Muscle layer of duodenum (tissue), 2 donors: ENCODE results near the gene IZUMO2.

Source experiments
- H3K27ac ChIP-seq: one replicate; pipeline ENCODE4 v1.7.0; 2013; ENCODE audit warnings: mild to moderate bottlenecking, low read length
- H3K27me3 ChIP-seq: one replicate; pipeline ENCODE4 v1.7.0; 2013; ENCODE audit warnings: low read depth, mild to moderate bottlenecking, control low read depth, low read length
- H3K36me3 ChIP-seq, 2 donors: one replicate each; pipeline ENCODE4 v1.7.0; 2013; ENCODE audit warnings: low read length in 2 of 2, control low read depth in 1 of 2, mild to moderate bottlenecking in 1 of 2; ENCODE audit not compliant: insufficient read depth in 2 of 2, control insufficient read depth in 1 of 2
- H3K4me1 ChIP-seq, 2 donors: one replicate each; pipeline ENCODE4 v1.7.0; 2013; ENCODE audit warnings: low read length in 2 of 2, mild to moderate bottlenecking in 2 of 2, control low read depth in 1 of 2, moderate library complexity in 1 of 2; ENCODE audit not compliant: insufficient read depth in 2 of 2, control insufficient read depth in 1 of 2
- H3K4me3 ChIP-seq, 2 donors: one replicate each; pipeline ENCODE4 v1.7.0; 2013; ENCODE audit warnings: low read length in 2 of 2, low read depth in 1 of 2, mild to moderate bottlenecking in 1 of 2
- H3K9me3 ChIP-seq, 2 donors: one replicate each; pipeline ENCODE4 v1.7.0; 2013; ENCODE audit warnings: low read length in 2 of 2, control low read depth in 1 of 2, mild to moderate bottlenecking in 1 of 2; ENCODE audit not compliant: control insufficient read depth in 1 of 2
- donor health status: healthy.

The IZUMO2 gene

DNA sequence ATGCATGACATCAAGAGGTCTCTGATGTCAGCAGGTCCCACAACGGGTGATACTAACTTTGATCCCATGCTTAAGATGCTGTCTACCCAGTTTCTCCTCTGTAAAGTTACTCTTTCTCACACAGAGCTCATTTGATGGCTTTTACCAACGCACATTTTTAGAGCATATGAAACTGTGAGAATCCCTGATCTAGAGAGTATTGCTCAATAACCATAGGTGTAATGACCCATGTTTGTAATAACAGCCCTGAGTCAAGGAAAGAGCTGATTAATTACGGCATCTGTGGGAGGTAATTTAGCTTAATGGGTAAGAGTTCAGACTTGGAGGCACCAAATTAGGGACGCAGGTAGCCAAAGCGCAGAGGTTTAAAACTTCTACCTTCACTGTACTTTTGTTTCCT is 18.0 kb upstream of the IZUMO2 start:
- Histone ChIP-seq H3K36me3 (no peaks in the 10 kb centered on the region), H3K4me1 (no peaks in the 10 kb centered on the region), H3K27me3 (no peaks in the 10 kb centered on the region), H3K9me3 (peaks cover 0 to 3% of the 10 kb centered on the region in 2 donors), H3K27ac (no peak overlapping the region), H3K4me3 (no peak overlapping the region)

- no peaks in the 10 kb centered on the region for H3K27me3 ChIP-seq
- H3K4me1 ChIP-seq, result no peaks in the 10 kb centered on the region
- peaks cover 3 to 5% of the 10 kb centered on the region in 2 donors for H3K9me3 ChIP-seq
- H3K36me3 ChIP-seq, result no peaks in the 10 kb centered on the region
- no peak overlapping the region for H3K27ac ChIP-seq
- H3K4me3 ChIP-seq, result no peak overlapping the region
Measured at GRCh38 chr19:50178859-50179537, 15.9 kb upstream of the IZUMO2 start.

GRCh38 chr19:50178320-50178719 is 15.2 kb upstream of the IZUMO2 start:
- H3K4me1 ChIP-seq, result no peaks in the 10 kb centered on the region
- H3K9me3 ChIP-seq, result peaks cover 3 to 5% of the 10 kb centered on the region in 2 donors
- no peaks in the 10 kb centered on the region for H3K27me3 ChIP-seq
- no peak overlapping the region for H3K4me3 ChIP-seq
- H3K36me3 ChIP-seq, result no peaks in the 10 kb centered on the region
- H3K27ac ChIP-seq, result no peak overlapping the region

GRCh38 chr19:50176775-50177174 is 13.7 kb upstream of the IZUMO2 start:
- peaks cover 3 to 5% of the 10 kb centered on the region in 2 donors for H3K9me3 ChIP-seq
- H3K27ac ChIP-seq, result no peak overlapping the region
- no peak overlapping the region for H3K4me3 ChIP-seq
- H3K36me3 ChIP-seq, result no peaks in the 10 kb centered on the region
- H3K27me3 ChIP-seq, result no peaks in the 10 kb centered on the region
- H3K4me1 ChIP-seq, result no peaks in the 10 kb centered on the region

GRCh38 chr19:50175924-50176323 is 12.8 kb upstream of the IZUMO2 start:
- H3K36me3 ChIP-seq, result no peaks in the 10 kb centered on the region
- peaks cover 3 to 5% of the 10 kb centered on the region in 2 donors for H3K9me3 ChIP-seq
- no peak overlapping the region for H3K4me3 ChIP-seq
- H3K4me1 ChIP-seq, result no peaks in the 10 kb centered on the region
- H3K27me3 ChIP-seq, result no peaks in the 10 kb centered on the region
- no peak overlapping the region for H3K27ac ChIP-seq

DNA sequence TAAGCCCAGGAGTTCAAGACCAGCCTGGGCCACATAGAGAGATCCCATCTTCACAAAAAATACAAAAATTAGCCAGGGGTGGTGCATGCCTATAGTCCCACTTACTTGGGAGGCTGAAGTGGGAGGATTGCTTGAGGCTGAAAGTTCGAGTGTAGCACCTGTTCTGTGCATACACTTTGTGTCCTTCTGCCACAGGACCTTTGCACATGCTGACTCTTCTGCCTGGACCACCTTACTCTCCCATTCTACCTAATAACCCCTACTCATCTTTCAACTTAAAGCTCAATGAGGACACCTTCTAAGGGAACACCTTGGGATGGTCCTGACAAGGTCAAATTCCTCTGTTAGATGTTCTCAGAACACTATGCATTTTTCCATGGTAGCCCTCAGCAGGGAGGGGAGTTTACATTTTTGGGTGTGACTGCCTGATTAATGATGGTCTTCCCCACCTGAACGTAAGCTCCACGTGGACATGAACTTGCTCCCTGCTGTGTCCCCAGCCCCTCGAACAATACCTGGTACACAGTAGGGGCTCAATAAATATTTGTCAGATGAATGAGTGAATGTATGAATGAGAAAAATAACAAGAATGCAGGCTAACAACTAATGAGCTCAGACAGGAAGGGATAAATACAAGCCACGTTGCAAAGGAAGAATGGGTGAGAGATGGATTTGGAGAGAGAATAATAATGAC is 11.2 kb upstream of the IZUMO2 start:
- Histone ChIP-seq H3K4me1 (no peaks in the 10 kb centered on the region), H3K4me3 (no peak overlapping the region), H3K27me3 (no peaks in the 10 kb centered on the region), H3K27ac (no peak overlapping the region), H3K9me3 (peaks cover 0 to 5% of the 10 kb centered on the region in 2 donors), H3K36me3 (no peaks in the 10 kb centered on the region)

GRCh38 chr19:50173127-50173526 is 10.0 kb upstream of the IZUMO2 start:
- H3K9me3 ChIP-seq, result peaks cover 0 to 5% of the 10 kb centered on the region in 2 donors
- no peak overlapping the region for H3K4me3 ChIP-seq
- no peaks in the 10 kb centered on the region for H3K27me3 ChIP-seq
- H3K36me3 ChIP-seq, result no peaks in the 10 kb centered on the region
- no peaks in the 10 kb centered on the region for H3K4me1 ChIP-seq
- H3K27ac ChIP-seq, result no peak overlapping the region

- Histone ChIP-seq H3K4me3 (no peak overlapping the region), H3K9me3 (peaks cover 0 to 5% of the 10 kb centered on the region in 2 donors), H3K36me3 (no peaks in the 10 kb centered on the region), H3K27ac (no peak overlapping the region), H3K27me3 (no peaks in the 10 kb centered on the region), H3K4me1 (no peaks in the 10 kb centered on the region)
Measured at GRCh38 chr19:50172726-50173125, 9.6 kb upstream of the IZUMO2 start.

GRCh38 chr19:50171752-50172151 is 8.7 kb upstream of the IZUMO2 start:
- no peaks in the 10 kb centered on the region for H3K4me1 ChIP-seq
- no peak overlapping the region for H3K27ac ChIP-seq
- peaks cover 0 to 5% of the 10 kb centered on the region in 2 donors for H3K9me3 ChIP-seq
- H3K4me3 ChIP-seq, result no peak overlapping the region
- H3K27me3 ChIP-seq, result no peaks in the 10 kb centered on the region
- no peaks in the 10 kb centered on the region for H3K36me3 ChIP-seq

- no peaks in the 10 kb centered on the region for H3K36me3 ChIP-seq
- no peaks in the 10 kb centered on the region for H3K27me3 ChIP-seq
- H3K4me3 ChIP-seq, result no peak overlapping the region
- H3K9me3 ChIP-seq, result no peaks in the 10 kb centered on the region
- no peak overlapping the region for H3K27ac ChIP-seq
- H3K4me1 ChIP-seq, result peaks cover 0 to 3% of the 10 kb centered on the region in 2 donors
Measured at GRCh38 chr19:50167314-50167721, 4.2 kb upstream of the IZUMO2 start.

DNA sequence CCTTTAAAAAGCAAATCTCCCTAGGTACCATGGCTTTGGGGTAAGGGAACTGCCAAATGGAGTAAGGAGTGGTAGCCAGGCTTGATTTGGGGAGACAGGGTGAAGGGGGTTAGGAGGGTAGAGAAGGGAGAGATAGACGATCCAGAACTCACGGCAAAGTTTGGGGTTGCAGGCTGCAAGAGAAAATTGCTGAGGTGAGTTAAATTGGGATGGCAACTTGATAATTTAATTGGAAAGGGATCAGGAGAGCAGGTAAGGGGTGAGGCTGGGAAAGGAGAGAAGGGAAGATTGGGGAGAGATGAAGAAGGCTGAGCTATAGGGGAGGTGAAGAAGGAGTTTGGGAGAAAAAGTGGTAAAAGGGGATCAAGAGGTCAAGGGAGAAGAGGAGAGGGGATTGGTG is 4.0 kb downstream of the IZUMO2 start:
- H3K4me3 ChIP-seq, result no peak overlapping the region
- H3K36me3 ChIP-seq, result no peaks in the 10 kb centered on the region
- no peaks in the 10 kb centered on the region for H3K27me3 ChIP-seq
- peaks cover 0 to 3% of the 10 kb centered on the region in 2 donors for H3K4me1 ChIP-seq
- peaks cover 0 to 11% of the 10 kb centered on the region in 2 donors for H3K9me3 ChIP-seq
- H3K27ac ChIP-seq, result no peak overlapping the region
